Loucy (cell line): ENCODE data around the gene PCAT7.
"Not testable (repeated sequence)": the region's sequence is repeated elsewhere in the genome, so short reads cannot be mapped to it uniquely, and the experiment has no call there.

Source experiments
- H2AFZ ChIP-seq: fragments of 200-600 bp; sonication (generic); 2 replicates; pipeline ENCODE4 v1.6.0; 2016; ENCODE audit warnings: antibody characterized with exemption, mild to moderate bottlenecking, low read length, moderate library complexity
- H3F3A ChIP-seq: fragments of 200-600 bp; 2 replicates; pipeline ENCODE4 v1.6.0; 2016; ENCODE audit warnings: antibody characterized with exemption, low read depth, mild to moderate bottlenecking
- H3K27me3 ChIP-seq: fragments of 200-600 bp; sonication (generic); 2 replicates; pipeline ENCODE4 v1.6.1; 2014; ENCODE audit warnings: low read length, mild to moderate bottlenecking; ENCODE audit not compliant: insufficient read depth, poor library complexity, severe bottlenecking
- H3K36me3 ChIP-seq: fragments of 200-600 bp; sonication (generic); 2 replicates; pipeline ENCODE4 v1.6.1; 2016; ENCODE audit warnings: low read length; ENCODE audit not compliant: insufficient read depth
- H3K4me1 ChIP-seq: fragments of 200-600 bp; sonication (generic); 2 replicates; pipeline ENCODE4 v1.5.1; 2014; ENCODE audit warnings: low read length, mild to moderate bottlenecking; ENCODE audit not compliant: insufficient read depth, poor library complexity, severe bottlenecking
- H3K4me2 ChIP-seq: fragments of 200-600 bp; sonication (generic); 2 replicates; pipeline ENCODE4 v1.6.0; 2014; ENCODE audit warnings: antibody characterized with exemption, low read length, low read depth, mild to moderate bottlenecking; ENCODE audit not compliant: poor library complexity, severe bottlenecking
- H3K4me3 ChIP-seq: fragments of 200-600 bp; sonication (generic); 2 replicates; pipeline ENCODE4 v1.5.1; 2014; ENCODE audit warnings: low read length, mild to moderate bottlenecking, mixed read lengths; ENCODE audit not compliant: poor library complexity, severe bottlenecking
- H3K79me2 ChIP-seq: fragments of 200-600 bp; sonication (generic); 2 replicates; pipeline ENCODE4 v1.6.1; 2014; ENCODE audit warnings: low read length; ENCODE audit not compliant: insufficient read depth
- H3K9ac ChIP-seq: fragments of 200-600 bp; sonication (generic); 2 replicates; pipeline ENCODE4 v1.6.0; 2014; ENCODE audit warnings: mild to moderate bottlenecking, low read depth, low read length, moderate library complexity; ENCODE audit not compliant: poor library complexity, severe bottlenecking
- H3K9me2 ChIP-seq: fragments of 200-600 bp; sonication (generic); replicated peaks from 2 replicates; pipeline ENCODE4 v1.6.1; 2016; ENCODE audit warnings: low read depth, low read length, mixed read lengths
- H3K9me3 ChIP-seq: fragments of 200-600 bp; sonication (generic); 2 replicates; pipeline ENCODE4 v1.6.1; 2014; ENCODE audit warnings: mild to moderate bottlenecking, antibody characterized with exemption, low read length, low read depth; ENCODE audit not compliant: insufficient read depth
- H4K20me1 ChIP-seq: fragments of 200-600 bp; sonication (generic); 2 replicates; pipeline ENCODE4 v1.6.0; 2014; ENCODE audit warnings: antibody characterized with exemption, low read length, mild to moderate bottlenecking; ENCODE audit not compliant: insufficient read depth, poor library complexity, severe bottlenecking
- EZH2phosphoT487 ChIP-seq: fragments of 200-600 bp; IDR thresholded peaks from 2 replicates; pipeline ENCODE4 v1.6.1; 2018; ENCODE audit warnings: antibody characterized with exemption, mild to moderate bottlenecking, moderate library complexity, borderline replicate concordance
- TF ChIP-seq, protein P1 (sequence below): fragments of 200-600 bp; sonication (generic); conservative IDR thresholded peaks from 2 replicates; pipeline ENCODE4 v1.5.1; 2014; ENCODE audit warnings: mild to moderate bottlenecking, antibody characterized with exemption, low read length

The PCAT7 gene

DNA sequence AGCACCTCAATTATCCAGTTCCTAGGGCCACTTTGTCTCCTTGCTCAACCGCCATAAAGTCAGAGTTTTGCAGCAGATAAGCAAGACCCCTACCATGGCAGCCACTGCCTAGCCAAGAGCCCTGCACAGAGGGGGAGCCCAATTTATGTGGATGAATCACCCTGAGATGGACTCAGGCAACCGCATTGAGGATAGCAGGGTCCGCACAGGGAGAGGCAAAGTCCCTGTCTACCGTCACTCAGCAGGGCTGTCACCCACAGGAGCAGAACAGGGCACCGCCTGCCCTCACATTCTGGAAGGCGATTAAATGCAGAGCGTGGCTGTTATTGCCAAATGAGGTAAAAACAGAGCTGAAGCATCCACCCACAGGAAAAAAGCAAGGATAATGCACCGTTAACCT, 37.0 kb downstream of the PCAT7 start:
- Histone ChIP-seq H3K4me2 (no peak overlapping the region), H3K27me3 (no peaks in the 10 kb centered on the region), H2AFZ (no peak overlapping the region), H3F3A (no peaks in the 10 kb centered on the region), H4K20me1 (no peaks in the 10 kb centered on the region), H3K4me1 (no peaks in the 10 kb centered on the region), H3K9ac (no peak overlapping the region), H3K9me2 (no peaks in the 10 kb centered on the region), H3K4me3 (no peak overlapping the region), H3K79me2 (no peaks in the 10 kb centered on the region), H3K36me3 (no peaks in the 10 kb centered on the region), H3K9me3 (no peaks in the 10 kb centered on the region)
- TF ChIP-seq EZH2phosphoT487, result no peak
- TF ChIP-seq, protein P1, sequence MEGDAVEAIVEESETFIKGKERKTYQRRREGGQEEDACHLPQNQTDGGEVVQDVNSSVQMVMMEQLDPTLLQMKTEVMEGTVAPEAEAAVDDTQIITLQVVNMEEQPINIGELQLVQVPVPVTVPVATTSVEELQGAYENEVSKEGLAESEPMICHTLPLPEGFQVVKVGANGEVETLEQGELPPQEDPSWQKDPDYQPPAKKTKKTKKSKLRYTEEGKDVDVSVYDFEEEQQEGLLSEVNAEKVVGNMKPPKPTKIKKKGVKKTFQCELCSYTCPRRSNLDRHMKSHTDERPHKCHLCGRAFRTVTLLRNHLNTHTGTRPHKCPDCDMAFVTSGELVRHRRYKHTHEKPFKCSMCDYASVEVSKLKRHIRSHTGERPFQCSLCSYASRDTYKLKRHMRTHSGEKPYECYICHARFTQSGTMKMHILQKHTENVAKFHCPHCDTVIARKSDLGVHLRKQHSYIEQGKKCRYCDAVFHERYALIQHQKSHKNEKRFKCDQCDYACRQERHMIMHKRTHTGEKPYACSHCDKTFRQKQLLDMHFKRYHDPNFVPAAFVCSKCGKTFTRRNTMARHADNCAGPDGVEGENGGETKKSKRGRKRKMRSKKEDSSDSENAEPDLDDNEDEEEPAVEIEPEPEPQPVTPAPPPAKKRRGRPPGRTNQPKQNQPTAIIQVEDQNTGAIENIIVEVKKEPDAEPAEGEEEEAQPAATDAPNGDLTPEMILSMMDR, result no peak

DNA sequence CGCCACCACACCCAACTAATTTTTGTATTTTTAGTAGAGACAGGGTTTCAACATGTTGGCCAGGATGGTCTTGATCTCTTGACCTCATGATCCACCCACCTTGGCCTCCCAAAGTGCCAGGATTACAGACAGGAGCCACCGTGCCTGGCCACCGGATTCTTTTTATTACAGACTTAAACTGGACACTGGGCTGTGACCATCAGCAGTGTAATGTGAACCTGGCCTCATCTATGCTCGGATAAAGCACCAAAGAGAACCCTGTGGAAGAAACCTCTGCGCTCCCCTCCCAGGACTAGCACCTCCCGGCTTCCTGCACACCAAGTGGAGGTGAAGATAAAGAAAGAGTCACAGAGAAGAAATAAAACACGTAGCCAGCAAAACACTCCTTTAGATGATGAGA, 37.8 kb downstream of the PCAT7 start:
- H3K4me2 ChIP-seq, H2AFZ ChIP-seq, H3K27me3 ChIP-seq, H3K9ac ChIP-seq, H3K9me2 ChIP-seq, H3K9me3 ChIP-seq, H3K4me3 ChIP-seq, H3K36me3 ChIP-seq, H3K4me1 ChIP-seq, H3F3A ChIP-seq, H3K79me2 ChIP-seq, H4K20me1 ChIP-seq: not testable (repeated sequence)

DNA sequence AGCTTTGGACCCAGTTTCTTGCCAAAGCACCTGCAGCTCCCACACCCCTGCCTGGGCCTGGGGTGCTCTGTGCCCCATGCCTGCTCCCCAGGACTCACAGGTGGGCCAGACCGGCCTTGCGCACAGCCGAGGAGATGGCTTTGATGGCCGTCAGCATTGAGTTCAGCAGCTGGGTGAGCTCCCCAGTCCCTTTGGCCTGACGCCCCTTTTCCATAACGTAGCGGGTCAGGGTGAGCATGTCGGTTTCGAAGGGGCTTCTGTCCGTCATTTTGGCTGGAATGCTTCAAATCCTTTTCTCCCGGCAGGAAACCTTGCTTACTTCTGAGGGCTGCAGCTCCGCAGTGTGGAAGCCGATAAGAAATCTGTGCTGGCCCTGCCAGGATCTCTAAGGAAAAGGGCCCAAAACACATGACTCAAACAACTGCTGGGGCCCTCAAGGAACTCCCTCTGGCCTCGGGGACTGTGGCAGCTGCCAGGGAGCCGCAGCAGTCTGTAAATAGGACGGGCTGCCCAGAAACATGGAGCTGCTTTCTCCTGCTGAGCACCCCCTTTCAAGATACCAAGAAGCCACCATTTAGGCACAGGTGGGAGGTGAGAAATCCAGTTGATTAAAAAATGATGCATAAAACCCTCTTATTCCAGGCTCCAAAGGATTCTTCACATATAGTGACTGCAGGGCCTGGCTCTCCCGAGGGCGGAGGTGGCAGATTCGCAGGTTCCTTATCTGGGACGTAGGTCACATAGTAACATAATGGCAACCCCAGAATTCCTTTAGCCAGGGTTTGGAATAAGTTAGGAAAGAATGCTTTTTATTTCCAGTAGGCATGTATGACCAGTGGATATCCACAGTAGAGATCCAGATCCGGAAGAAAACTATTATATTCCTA, 38.8 kb downstream of the PCAT7 start, which contains the start of gene FBP2:
Gene FBP2, minus strand, starts transcription at position 366 of the 887 bp plus-strand sequence. Its CDS starts 98 bp downstream, at position 268.
- no peaks in the 10 kb centered on the region for H4K20me1 ChIP-seq
- no peaks in the 10 kb centered on the region for H3K36me3 ChIP-seq
- H2AFZ ChIP-seq, result no peak within 1 kb of the TSS
- no peaks in the 10 kb centered on the region for H3K9me3 ChIP-seq
- H3F3A ChIP-seq, result no peaks in the 10 kb centered on the region
- TF ChIP-seq, protein P1, result no peak
- no peak for TF ChIP-seq EZH2phosphoT487
- no peak within 1 kb of the TSS for H3K4me3 ChIP-seq
- no peaks in the 10 kb centered on the region for H3K27me3 ChIP-seq
- no peaks in the 10 kb centered on the region for H3K9me2 ChIP-seq
- H3K79me2 ChIP-seq, result no peaks in the 10 kb centered on the region
- no peak within 1 kb of the TSS for H3K9ac ChIP-seq
- H3K4me1 ChIP-seq, result no peaks in the 10 kb centered on the region
- H3K4me2 ChIP-seq, result no peak within 1 kb of the TSS

DNA sequence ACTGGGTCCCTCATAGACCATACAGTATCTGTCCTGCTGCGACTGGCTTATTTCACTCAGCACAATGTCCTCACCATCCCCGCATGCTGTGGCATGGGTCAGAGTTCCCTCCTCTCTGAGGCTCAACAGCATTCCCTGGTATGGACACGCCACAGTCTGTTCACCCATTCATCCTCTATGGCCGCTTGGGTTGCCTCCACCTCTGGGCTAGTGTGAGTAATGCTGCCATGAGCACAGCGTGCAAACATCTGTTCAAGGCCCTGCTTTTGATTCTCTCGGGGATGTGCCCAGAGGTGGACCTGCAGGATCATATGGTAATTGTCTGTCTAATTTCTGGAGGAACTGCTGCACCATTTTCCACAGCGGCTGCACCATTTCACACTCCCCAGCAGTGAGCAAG, 44.2 kb downstream of the PCAT7 start:
- Histone ChIP-seq H3K4me3 (no peak overlapping the region), H2AFZ (no peak overlapping the region), H3K9ac (no peak overlapping the region), H3F3A (no peaks in the 10 kb centered on the region), H3K4me2 (no peak overlapping the region), H3K36me3 (no peaks in the 10 kb centered on the region), H4K20me1 (no peaks in the 10 kb centered on the region), H3K27me3 (no peaks in the 10 kb centered on the region), H3K9me3 (no peaks in the 10 kb centered on the region), H3K9me2 (no peaks in the 10 kb centered on the region), H3K79me2 (no peaks in the 10 kb centered on the region), H3K4me1 (no peaks in the 10 kb centered on the region)
- TF ChIP-seq EZH2phosphoT487, result no peak
- TF ChIP-seq, protein P1, result no peak
